HUES64 (cell line): ENCODE data around the gene AGAP1.
"Not testable (repeated sequence)": the region's sequence is repeated elsewhere in the genome, so short reads cannot be mapped to it uniquely, and the experiment has no call there.

Source experiments
- H3K27ac ChIP-seq: 2 replicates; pipeline ENCODE4 v1.7.0; 2013; ENCODE audit warnings: low read depth, low read length, inconsistent platforms
- H3K27me3 ChIP-seq: 2 replicates; pipeline ENCODE4 v1.6.1; 2013; ENCODE audit warnings: mild to moderate bottlenecking, low read length; ENCODE audit not compliant: insufficient read depth
- H3K36me3 ChIP-seq: 2 replicates; pipeline ENCODE4 v1.6.1; 2013; ENCODE audit warnings: mild to moderate bottlenecking, low read length; ENCODE audit not compliant: insufficient read depth
- H3K4me1 ChIP-seq: 2 replicates; pipeline ENCODE4 v1.6.1; 2013; ENCODE audit warnings: mild to moderate bottlenecking, low read length, moderate library complexity; ENCODE audit not compliant: insufficient read depth
- H3K4me3 ChIP-seq: 2 replicates; pipeline ENCODE4 v1.5.1; 2013; ENCODE audit warnings: mild to moderate bottlenecking, low read length, moderate library complexity
- H3K9ac ChIP-seq: 2 replicates; pipeline ENCODE4 v1.6.1; 2013; ENCODE audit warnings: mild to moderate bottlenecking, low read depth, low read length
- H3K9me3 ChIP-seq: 2 replicates; pipeline ENCODE4 v1.6.1; 2013; ENCODE audit warnings: low read depth, low read length; ENCODE audit not compliant: insufficient read depth
- WGBS: fragments of 150-250, 120-280 bp; methylation state at CpG from one replicate; pipeline ENCODE4 v1.1.7; 2013; ENCODE audit warnings: missing lambda C conversion rate; 5-methylcytosine and 5-hydroxymethylcytosine counted together

The AGAP1 gene

GRCh38 chr2:235595422-235596010 is 101.7 kb downstream of the AGAP1 start:
- Histone ChIP-seq H3K27me3 (no peaks in the 10 kb centered on the region), H3K4me3 (no peak overlapping the region), H3K27ac (no peak overlapping the region), H3K4me1 (0 out of 2 replicates have a peak, but pooled peaks cover 3% of the 10 kb centered on the region), H3K9ac (no peak overlapping the region), H3K9me3 (no peaks in the 10 kb centered on the region), H3K36me3 (no peaks in the 10 kb centered on the region)
- 58% methylated on average over 10 of the region's 10 CpGs for WGBS

GRCh38 chr2:235596272-235596671 is 102.4 kb downstream of the AGAP1 start:
- Histone ChIP-seq H3K27ac (no peak overlapping the region), H3K27me3 (no peaks in the 10 kb centered on the region), H3K9me3 (no peaks in the 10 kb centered on the region), H3K36me3 (no peaks in the 10 kb centered on the region), H3K4me1 (0 out of 2 replicates have a peak, but pooled peaks cover 3% of the 10 kb centered on the region), H3K9ac (no peak overlapping the region), H3K4me3 (no peak overlapping the region)
- WGBS = 92% methylated on average over 4 of the region's 4 CpGs

- 0 out of 2 replicates have a peak, but pooled peaks cover 3% of the 10 kb centered on the region for H3K4me1 ChIP-seq
- H3K27ac ChIP-seq = no peak overlapping the region
- WGBS = 83% methylated on average over 5 of the region's 5 CpGs
- H3K27me3 ChIP-seq = no peaks in the 10 kb centered on the region
- H3K36me3 ChIP-seq = no peaks in the 10 kb centered on the region
- no peak overlapping the region for H3K4me3 ChIP-seq
- no peak overlapping the region for H3K9ac ChIP-seq
- no peaks in the 10 kb centered on the region for H3K9me3 ChIP-seq
Measured at GRCh38 chr2:235597081-235597615, 103.3 kb downstream of the AGAP1 start.

GRCh38 chr2:235598026-235598425 is 104.2 kb downstream of the AGAP1 start:
- 97% methylated on average over 18 of the region's 19 CpGs for WGBS
- Histone ChIP-seq H3K27ac (no peak overlapping the region), H3K9ac (no peak overlapping the region), H3K4me3 (no peak overlapping the region), H3K9me3 (no peaks in the 10 kb centered on the region), H3K4me1 (0 out of 2 replicates have a peak, but pooled peaks cover 3% of the 10 kb centered on the region), H3K27me3 (no peaks in the 10 kb centered on the region), H3K36me3 (no peaks in the 10 kb centered on the region)

GRCh38 chr2:235598532-235599531 is 105.0 kb downstream of the AGAP1 start:
- H3K27me3 ChIP-seq = no peaks in the 10 kb centered on the region
- no peak overlapping the region for H3K9ac ChIP-seq
- no peaks in the 10 kb centered on the region for H3K36me3 ChIP-seq
- H3K9me3 ChIP-seq = no peaks in the 10 kb centered on the region
- H3K27ac ChIP-seq = no peak overlapping the region
- no peak overlapping the region for H3K4me3 ChIP-seq
- H3K4me1 ChIP-seq = 0 out of 2 replicates have a peak, but pooled peaks cover 3% of the 10 kb centered on the region
- 93% methylated on average over 17 of the region's 20 CpGs for WGBS

GRCh38 chr2:235599596-235600338 is 105.9 kb downstream of the AGAP1 start:
- no peak overlapping the region for H3K27ac ChIP-seq
- H3K36me3 ChIP-seq = no peaks in the 10 kb centered on the region
- no peaks in the 10 kb centered on the region for H3K9me3 ChIP-seq
- H3K27me3 ChIP-seq = no peaks in the 10 kb centered on the region
- 0 out of 2 replicates have a peak, but pooled peaks cover 3% of the 10 kb centered on the region for H3K4me1 ChIP-seq
- H3K4me3 ChIP-seq = no peak overlapping the region
- H3K9ac ChIP-seq = no peak overlapping the region
- 93% methylated on average over 16 of the region's 16 CpGs for WGBS

GRCh38 chr2:235600406-235600805 is 106.6 kb downstream of the AGAP1 start:
- Histone ChIP-seq H3K27me3 (no peaks in the 10 kb centered on the region), H3K36me3 (no peaks in the 10 kb centered on the region), H3K4me1 (0 out of 2 replicates have a peak, but pooled peaks cover 3% of the 10 kb centered on the region), H3K9ac (no peak overlapping the region), H3K4me3 (no peak overlapping the region), H3K9me3 (no peaks in the 10 kb centered on the region), H3K27ac (no peak overlapping the region)
- 94% methylated on average over 3 of the region's 4 CpGs for WGBS

- H3K4me1 ChIP-seq = 0 out of 2 replicates have a peak, but pooled peaks cover 6% of the 10 kb centered on the region
- H3K4me3 ChIP-seq = no peak overlapping the region
- 96% methylated on average over 5 of the region's 5 CpGs for WGBS
- H3K9ac ChIP-seq = no peak overlapping the region
- H3K27me3 ChIP-seq = no peaks in the 10 kb centered on the region
- H3K27ac ChIP-seq = no peak overlapping the region
- no peaks in the 10 kb centered on the region for H3K9me3 ChIP-seq
- no peaks in the 10 kb centered on the region for H3K36me3 ChIP-seq
Measured at GRCh38 chr2:235600926-235601325, 107.1 kb downstream of the AGAP1 start.

GRCh38 chr2:235601960-235602704 is 108.3 kb downstream of the AGAP1 start:
- H3K9me3 ChIP-seq = no peaks in the 10 kb centered on the region
- peaks cover 8% of the 10 kb centered on the region; the same call in 1 of the 2 replicates for H3K4me1 ChIP-seq
- H3K4me3 ChIP-seq = no peak overlapping the region
- no peaks in the 10 kb centered on the region for H3K36me3 ChIP-seq
- no peaks in the 10 kb centered on the region for H3K27me3 ChIP-seq
- H3K27ac ChIP-seq = no peak overlapping the region
- no peak overlapping the region for H3K9ac ChIP-seq
- WGBS = 93% methylated on average over 12 of the region's 12 CpGs

- H3K9ac ChIP-seq, H3K27me3 ChIP-seq, H3K9me3 ChIP-seq, H3K4me3 ChIP-seq, H3K27ac ChIP-seq, H3K4me1 ChIP-seq, H3K36me3 ChIP-seq: not testable (repeated sequence)
- WGBS = 86% methylated on average over 7 of the region's 7 CpGs
Measured at GRCh38 chr2:235602971-235603370, 109.1 kb downstream of the AGAP1 start.
